WI38 (cell line): Measurements from ENCODE around the gene SRBD1.

Experiments
- H3K4me3 ChIP-seq: 2 replicates; pipeline ENCODE4 v1.5.1; 2011; ENCODE audit warnings: low read depth, mild to moderate bottlenecking, control low read depth, low read length
- TF ChIP-seq, protein P1 (sequence below): IDR thresholded peaks from 2 replicates; pipeline ENCODE4 v1.5.1; 2012; ENCODE audit warnings: low read depth, mild to moderate bottlenecking, control low read depth, low read length

Gene SRBD1, protein sequence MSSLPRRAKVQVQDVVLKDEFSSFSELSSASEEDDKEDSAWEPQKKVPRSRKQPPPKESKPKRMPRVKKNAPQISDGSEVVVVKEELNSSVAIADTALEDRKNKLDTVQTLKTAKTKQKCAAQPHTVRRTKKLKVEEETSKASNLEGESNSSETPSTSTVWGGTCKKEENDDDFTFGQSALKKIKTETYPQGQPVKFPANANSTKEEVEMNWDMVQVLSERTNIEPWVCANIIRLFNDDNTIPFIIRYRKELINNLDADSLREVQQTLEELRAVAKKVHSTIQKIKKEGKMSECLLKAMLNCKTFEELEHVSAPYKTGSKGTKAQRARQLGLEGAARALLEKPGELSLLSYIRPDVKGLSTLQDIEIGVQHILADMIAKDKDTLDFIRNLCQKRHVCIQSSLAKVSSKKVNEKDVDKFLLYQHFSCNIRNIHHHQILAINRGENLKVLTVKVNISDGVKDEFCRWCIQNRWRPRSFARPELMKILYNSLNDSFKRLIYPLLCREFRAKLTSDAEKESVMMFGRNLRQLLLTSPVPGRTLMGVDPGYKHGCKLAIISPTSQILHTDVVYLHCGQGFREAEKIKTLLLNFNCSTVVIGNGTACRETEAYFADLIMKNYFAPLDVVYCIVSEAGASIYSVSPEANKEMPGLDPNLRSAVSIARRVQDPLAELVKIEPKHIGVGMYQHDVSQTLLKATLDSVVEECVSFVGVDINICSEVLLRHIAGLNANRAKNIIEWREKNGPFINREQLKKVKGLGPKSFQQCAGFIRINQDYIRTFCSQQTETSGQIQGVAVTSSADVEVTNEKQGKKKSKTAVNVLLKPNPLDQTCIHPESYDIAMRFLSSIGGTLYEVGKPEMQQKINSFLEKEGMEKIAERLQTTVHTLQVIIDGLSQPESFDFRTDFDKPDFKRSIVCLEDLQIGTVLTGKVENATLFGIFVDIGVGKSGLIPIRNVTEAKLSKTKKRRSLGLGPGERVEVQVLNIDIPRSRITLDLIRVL

DNA sequence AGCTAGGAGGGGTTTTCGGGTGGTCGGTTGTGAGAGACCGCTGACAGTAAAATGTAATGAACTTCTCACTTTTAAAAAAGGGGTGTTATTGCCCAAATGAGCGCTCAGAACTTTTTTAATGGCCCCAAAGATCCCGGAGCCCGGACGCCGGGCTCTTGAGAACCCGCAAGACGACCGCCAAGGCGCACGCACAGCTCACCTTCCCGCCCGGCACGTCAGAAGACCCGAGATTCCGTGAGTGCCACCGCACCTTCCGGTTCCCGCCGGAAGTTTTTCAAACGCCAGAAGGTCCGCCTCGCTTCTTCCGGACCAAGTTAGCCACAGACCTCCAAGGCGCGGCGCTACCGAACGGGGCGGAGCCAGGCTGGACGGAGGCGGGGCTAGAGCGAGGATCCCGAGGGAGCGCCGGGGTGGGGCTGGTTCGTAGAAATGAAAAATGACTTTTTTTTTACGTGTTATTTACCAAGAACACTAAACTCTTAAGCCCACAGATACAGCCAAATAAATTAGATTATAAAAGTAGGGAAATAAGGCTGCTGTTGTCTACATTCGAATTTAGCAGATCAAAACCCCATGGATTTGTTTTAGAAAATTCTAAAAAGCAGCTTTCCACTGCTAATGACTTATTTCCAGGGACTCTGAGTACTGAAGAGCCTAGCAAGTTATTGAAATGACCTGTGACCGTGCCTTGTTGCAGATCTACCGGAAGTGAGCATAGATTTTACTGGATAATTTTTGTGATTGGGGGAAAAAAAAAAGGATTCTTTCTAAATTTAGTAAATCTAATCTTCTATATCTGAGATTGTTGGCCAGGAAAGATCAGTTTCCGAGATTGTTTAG is at the start of gene SRBD1:
SRBD1 (minus strand) TSS at position 248 of the 840 bp plus-strand sequence. CDS start 5,826 bp downstream, outside the sequence.
- H3K4me3 ChIP-seq: peak within 1 kb of the TSS; percentile 77
- TF ChIP-seq, protein P1, sequence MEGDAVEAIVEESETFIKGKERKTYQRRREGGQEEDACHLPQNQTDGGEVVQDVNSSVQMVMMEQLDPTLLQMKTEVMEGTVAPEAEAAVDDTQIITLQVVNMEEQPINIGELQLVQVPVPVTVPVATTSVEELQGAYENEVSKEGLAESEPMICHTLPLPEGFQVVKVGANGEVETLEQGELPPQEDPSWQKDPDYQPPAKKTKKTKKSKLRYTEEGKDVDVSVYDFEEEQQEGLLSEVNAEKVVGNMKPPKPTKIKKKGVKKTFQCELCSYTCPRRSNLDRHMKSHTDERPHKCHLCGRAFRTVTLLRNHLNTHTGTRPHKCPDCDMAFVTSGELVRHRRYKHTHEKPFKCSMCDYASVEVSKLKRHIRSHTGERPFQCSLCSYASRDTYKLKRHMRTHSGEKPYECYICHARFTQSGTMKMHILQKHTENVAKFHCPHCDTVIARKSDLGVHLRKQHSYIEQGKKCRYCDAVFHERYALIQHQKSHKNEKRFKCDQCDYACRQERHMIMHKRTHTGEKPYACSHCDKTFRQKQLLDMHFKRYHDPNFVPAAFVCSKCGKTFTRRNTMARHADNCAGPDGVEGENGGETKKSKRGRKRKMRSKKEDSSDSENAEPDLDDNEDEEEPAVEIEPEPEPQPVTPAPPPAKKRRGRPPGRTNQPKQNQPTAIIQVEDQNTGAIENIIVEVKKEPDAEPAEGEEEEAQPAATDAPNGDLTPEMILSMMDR: no peak

DNA sequence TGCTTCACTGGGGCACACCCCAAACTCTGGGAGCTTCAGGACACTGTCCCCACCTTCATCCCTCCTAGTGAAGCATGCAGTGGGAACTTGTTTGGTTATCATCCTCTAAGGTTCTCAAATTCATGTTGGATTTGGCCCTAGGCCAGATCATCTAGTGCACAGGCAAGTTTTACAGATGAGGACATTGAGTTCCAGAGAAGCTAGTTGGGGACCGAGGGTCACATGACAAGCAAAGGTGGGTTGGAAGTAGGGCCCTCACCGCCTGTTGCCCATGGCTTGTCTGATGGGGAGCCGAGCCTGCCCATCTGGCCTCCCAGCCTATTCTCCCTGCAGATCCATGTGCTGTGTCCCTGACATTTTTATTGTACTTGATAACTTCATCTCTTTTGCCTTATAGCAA is 43.2 kb upstream of the SRBD1 start:
- TF ChIP-seq, protein P1: no peak
- H3K4me3 ChIP-seq: no peak overlapping the region

DNA sequence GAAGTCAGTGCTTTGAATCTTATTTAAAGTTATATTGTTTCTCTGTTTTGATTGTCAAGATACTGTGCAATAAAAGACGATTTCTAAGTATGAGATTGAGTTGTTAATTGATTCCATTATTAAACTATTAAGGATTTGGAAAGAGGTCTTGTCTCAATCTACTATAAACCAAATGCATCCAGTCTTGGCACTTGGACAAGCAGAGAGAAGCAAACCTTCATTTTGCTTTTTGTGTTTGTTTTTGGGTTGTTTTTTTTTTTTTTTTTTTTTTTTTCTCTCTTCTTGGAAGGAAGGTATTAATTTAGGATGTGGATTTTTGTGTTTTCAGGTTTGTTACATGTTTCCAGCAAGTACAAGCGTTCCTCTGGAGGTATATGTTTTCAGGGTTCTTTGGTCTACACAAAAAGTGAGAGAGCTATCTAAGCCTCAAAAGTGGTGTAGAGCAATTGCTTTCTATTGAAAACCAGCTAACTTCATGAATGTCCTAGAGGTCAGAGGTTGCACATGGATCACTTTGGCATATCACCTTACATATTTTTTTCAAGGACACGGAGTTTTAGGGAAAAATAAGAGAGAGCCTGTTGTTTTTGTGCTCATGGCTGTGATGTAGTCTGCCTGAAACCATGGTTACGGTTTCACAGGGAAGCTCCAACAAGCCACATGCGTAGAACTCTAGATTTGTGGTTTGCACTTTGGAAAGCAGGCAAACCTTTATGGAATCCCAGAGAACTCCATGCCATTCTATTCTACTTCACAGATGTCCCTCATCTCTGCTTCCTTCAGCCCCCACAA is 42.3 kb upstream of the SRBD1 start:
- peak overlapping the region; percentile 80 for H3K4me3 ChIP-seq
- TF ChIP-seq, protein P1: no peak

DNA sequence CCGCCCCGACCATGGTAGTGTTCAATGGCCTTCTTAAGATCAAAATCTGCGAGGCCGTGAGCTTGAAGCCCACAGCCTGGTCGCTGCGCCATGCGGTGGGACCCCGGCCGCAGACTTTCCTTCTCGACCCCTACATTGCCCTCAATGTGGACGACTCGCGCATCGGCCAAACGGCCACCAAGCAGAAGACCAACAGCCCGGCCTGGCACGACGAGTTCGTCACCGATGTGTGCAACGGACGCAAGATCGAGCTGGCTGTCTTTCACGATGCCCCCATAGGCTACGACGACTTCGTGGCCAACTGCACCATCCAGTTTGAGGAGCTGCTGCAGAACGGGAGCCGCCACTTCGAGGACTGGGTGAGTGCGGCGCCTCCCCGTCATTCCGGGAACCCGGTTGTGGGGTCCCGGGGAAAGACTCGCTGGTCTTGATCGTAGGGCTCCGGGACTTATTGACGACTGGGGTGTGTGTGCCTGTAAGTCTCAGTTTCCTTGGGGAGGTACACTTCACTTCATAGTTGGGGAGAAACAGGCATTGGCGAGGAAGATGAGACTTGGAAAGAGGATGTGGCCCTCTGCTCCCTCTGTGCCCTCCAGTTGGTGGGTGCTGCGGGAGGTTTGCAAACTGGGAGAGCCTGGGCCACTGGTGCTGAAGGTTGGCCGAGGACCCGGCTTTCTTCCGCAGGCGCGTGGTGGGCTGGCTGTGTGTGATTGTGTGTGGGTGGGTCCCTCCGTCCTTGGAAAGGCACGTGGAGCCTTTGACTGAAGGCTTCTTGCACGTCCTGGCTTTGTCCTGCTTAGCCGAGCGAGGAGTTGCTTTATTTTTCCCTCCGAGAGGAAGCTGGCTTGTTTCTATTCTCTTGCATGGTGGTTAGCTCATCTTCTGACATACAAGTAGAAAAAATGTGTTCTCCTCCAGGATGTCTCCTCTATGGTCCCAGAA is 41.3 kb upstream of the SRBD1 start:
- TF ChIP-seq, protein P1: no peak
- H3K4me3 ChIP-seq: peak overlapping the region; percentile 80

DNA sequence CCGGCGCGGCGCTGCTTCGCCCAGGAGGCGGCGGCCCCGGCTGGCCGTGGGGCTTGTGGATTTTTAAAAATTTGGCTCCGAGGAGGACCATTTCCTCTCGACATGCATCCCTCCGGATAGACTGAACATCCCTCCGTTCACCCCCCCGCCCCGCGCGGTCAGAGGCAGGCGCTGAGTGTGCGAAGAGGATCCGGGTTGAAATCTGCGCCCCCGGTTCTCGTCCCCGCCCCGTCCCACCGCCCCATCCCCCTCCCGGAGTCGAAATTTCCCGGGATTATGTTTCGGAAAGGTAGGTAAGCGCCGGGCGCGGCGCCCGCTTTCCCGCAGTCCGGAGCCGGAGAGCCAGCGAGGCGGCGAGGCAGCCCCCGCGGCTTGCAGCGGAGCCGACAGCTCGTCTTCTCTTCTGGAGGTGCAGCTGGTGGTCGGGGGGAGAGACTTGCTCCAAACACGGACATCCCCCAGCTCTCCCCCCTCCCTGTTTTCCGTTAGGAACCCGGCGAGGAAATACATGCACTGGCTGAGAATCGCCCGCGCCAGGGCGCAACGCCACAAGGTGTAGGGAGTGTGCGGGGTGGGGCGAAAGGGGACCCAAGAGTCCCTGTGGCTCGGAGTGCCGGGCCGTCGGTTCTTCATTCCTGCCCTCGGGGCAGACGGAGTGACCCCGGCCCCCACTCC is 40.5 kb upstream of the SRBD1 start, which contains the start of gene PRKCE:
PRKCE (plus strand) TSS at position 261 of the 675 bp plus-strand sequence.
- TF ChIP-seq, protein P1: no peak
- peak within 1 kb of the TSS; percentile 80 for H3K4me3 ChIP-seq
